Liver (tissue), 9 donors: Measurements from ENCODE around the gene LAD1. TPM values are rescaled to one million over a fixed set of nuclear protein-coding genes. Genes with fewer than 3 reads are reported as not detected.

Source experiments
- DNase-seq: peaks from one replicate; pipeline ENCODE4 v3.0.0-alpha.2; 2017; ENCODE audit warnings: low spot score
- H3K27ac ChIP-seq, 2 donors: one replicate each; pipeline ENCODE4 v1.7.0; 2013; ENCODE audit warnings: inconsistent platforms in 2 of 2, low read length in 2 of 2, control low read depth in 1 of 2, low read depth in 1 of 2, mild to moderate bottlenecking in 1 of 2
- H3K27me3 ChIP-seq, 4 donors: one replicate each; pipeline versions ENCODE4 v1.6.1 to v1.7.0; 2013; ENCODE audit warnings: low read length in 3 of 4, inconsistent platforms in 1 of 4, mild to moderate bottlenecking in 1 of 4, moderate library complexity in 1 of 4; ENCODE audit not compliant: control insufficient read depth in 4 of 4, insufficient read depth in 4 of 4
- H3K36me3 ChIP-seq, 4 donors: one replicate each; pipeline versions ENCODE4 v1.6.1 to v1.7.0; 2013; ENCODE audit warnings: low read length in 3 of 4, mild to moderate bottlenecking in 3 of 4, low read depth in 1 of 4, moderate library complexity in 1 of 4; ENCODE audit not compliant: control insufficient read depth in 4 of 4, insufficient read depth in 3 of 4
- H3K4me1 ChIP-seq, 4 donors: one replicate each; pipeline versions ENCODE4 v1.6.1 to v1.7.0; 2013; ENCODE audit warnings: low read length in 3 of 4, mild to moderate bottlenecking in 3 of 4, moderate library complexity in 1 of 4; ENCODE audit not compliant: control insufficient read depth in 4 of 4, insufficient read depth in 4 of 4
- H3K4me3 ChIP-seq, 3 donors: one replicate each; pipeline versions ENCODE4 v1.6.1 to v1.7.0; 2013; ENCODE audit warnings: low read length in 3 of 3, control low read depth in 1 of 3, low read depth in 1 of 3, mild to moderate bottlenecking in 1 of 3
- H3K9ac ChIP-seq, 2 donors: one replicate each; pipeline ENCODE4 v1.7.0; 2013; ENCODE audit warnings: low read length in 2 of 2, mild to moderate bottlenecking in 2 of 2, moderate library complexity in 2 of 2, control low read depth in 1 of 2, low read depth in 1 of 2
- H3K9me3 ChIP-seq, 4 donors: one replicate each; pipeline versions ENCODE4 v1.6.1 to v1.7.0; 2013; ENCODE audit warnings: low read length in 3 of 4; ENCODE audit not compliant: control insufficient read depth in 4 of 4
- ATF3 ChIP-seq: IDR thresholded peaks from 2 replicates; pipeline ENCODE4 v1.6.1; 2016; ENCODE audit warnings: antibody characterized with exemption
- EGR1 ChIP-seq, 2 donors: IDR thresholded peaks; 2 replicates each; pipeline ENCODE4 v1.6.1; 2016 to 2018; ENCODE audit warnings: antibody characterized with exemption in 2 of 2, low read depth in 2 of 2
- FOXA1 ChIP-seq: IDR thresholded peaks from 2 replicates; pipeline ENCODE4 v1.6.1; 2016; ENCODE audit warnings: antibody characterized with exemption
- FOXA2 ChIP-seq: IDR thresholded peaks from 2 replicates; pipeline ENCODE4 v1.6.1; 2016; ENCODE audit warnings: antibody characterized with exemption
- GABPA ChIP-seq, 2 donors: IDR thresholded peaks in 1 of 2; conservative IDR thresholded peaks in 1 of 2; 2 replicates each; pipeline ENCODE4 v1.6.1; 2016; ENCODE audit warnings: antibody characterized with exemption in 2 of 2, mild to moderate bottlenecking in 1 of 2, moderate library complexity in 1 of 2
- HNF4A ChIP-seq, 2 donors: conservative IDR thresholded peaks; 2 replicates each; pipeline ENCODE4 v1.6.1; 2016; ENCODE audit warnings: antibody characterized with exemption in 2 of 2, mild to moderate bottlenecking in 2 of 2
- JUND ChIP-seq, 2 donors: IDR thresholded peaks; 2 replicates each; pipeline ENCODE4 v1.6.1; 2016; ENCODE audit warnings: antibody characterized with exemption in 2 of 2
- NR2F2 ChIP-seq: IDR thresholded peaks from 2 replicates; pipeline ENCODE4 v1.6.1; 2016; ENCODE audit warnings: antibody characterized with exemption
- REST ChIP-seq: IDR thresholded peaks from 2 replicates; pipeline ENCODE4 v1.6.1; 2016; ENCODE audit warnings: antibody characterized with exemption, mild to moderate bottlenecking
- RXRA ChIP-seq, 2 donors: IDR thresholded peaks; 2 replicates each; pipeline ENCODE4 v1.6.1; 2017 to 2018; ENCODE audit warnings: antibody characterized with exemption in 2 of 2, mild to moderate bottlenecking in 1 of 2
- SP1 ChIP-seq: IDR thresholded peaks from 2 replicates; pipeline ENCODE4 v1.6.1; 2018; ENCODE audit warnings: antibody characterized with exemption, mild to moderate bottlenecking
- TAF1 ChIP-seq: conservative IDR thresholded peaks from 2 replicates; pipeline ENCODE4 v1.6.1; 2016; ENCODE audit warnings: antibody characterized with exemption, mild to moderate bottlenecking
- ZBTB33 ChIP-seq: IDR thresholded peaks from 2 replicates; pipeline ENCODE4 v1.6.1; 2016; ENCODE audit warnings: antibody characterized with exemption
- WGBS: extraction: QIAGEN DNeasy Blood & Tissue Kit; methylation state at CpG from one replicate; pipeline ENCODE4 v1.1.7; 2013; 5-methylcytosine and 5-hydroxymethylcytosine counted together
- polyA plus RNA-seq, 2 donors: library from polyadenylated mRNA; stranded (reverse) in 1 of 2; unstranded in 1 of 2; fragments of 200-250 nt in 1 of 2; fragments of >200 nt in 1 of 2; fragmentation: Nextera tagmentation in 1 of 2; extraction: Ambion mirVana in 1 of 2; gene quantifications; one replicate each; pipeline versions ENCODE4 v1.2.1 to v1.2.3, GENCODE V29; 2013 to 2015
- total RNA-seq, 2 donors: library from RNA; depleted of rRNA; stranded (reverse); fragments of >200 nt; gene quantifications; one replicate each; pipeline ENCODE4 v1.2.3, GENCODE V29; 2014
- TF ChIP-seq, protein P1 (sequence below): fragments of 150-350 bp; IDR thresholded peaks from 2 replicates; pipeline ENCODE4 v1.5.1; 2017; ENCODE audit warnings: improper control_type of control experiment, low read depth, low read length; ENCODE audit not compliant: missing input control
- TF ChIP-seq, protein P2 (sequence below): IDR thresholded peaks from 2 replicates; pipeline ENCODE4 v1.6.1; 2016; ENCODE audit warnings: antibody characterized with exemption
- donor health status: healthy.
- donor health status: healthy.
- donor health status: healthy.
- donor health status: healthy.
- donor health status: healthy.

LAD1 gene
- total and polyA plus RNA-seq, 4 donors = 3.4 to 13.7 (median 8.5) TPM

DNA sequence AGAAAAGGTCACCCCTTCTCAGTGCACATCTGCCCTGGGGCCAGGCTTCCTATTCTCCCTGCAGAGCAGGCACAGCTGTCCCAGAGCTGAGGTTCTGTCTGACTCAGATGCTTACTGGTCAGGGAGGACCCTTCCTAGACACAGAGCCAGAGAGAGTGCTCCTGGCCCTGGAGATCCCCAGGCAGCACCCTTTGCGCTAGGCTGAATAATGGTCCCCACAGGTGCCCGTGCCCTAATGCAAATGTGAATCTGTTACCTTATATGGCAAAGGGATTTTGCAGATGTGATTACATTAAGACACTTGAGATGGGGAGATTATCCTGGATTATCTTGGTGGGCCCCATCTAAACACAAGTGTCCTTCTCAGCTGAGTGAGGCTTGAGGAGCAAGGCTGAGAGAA lies 25.0 kb upstream of the LAD1 start:
- DNase-seq = no peak
- 97% methylated on average over 2 of the region's 2 CpGs for WGBS
- H3K4me1 ChIP-seq = no peaks in the 10 kb centered on the region
- no peaks in the 10 kb centered on the region for H3K36me3 ChIP-seq
- no peak overlapping the region for H3K9ac ChIP-seq
- H3K27me3 ChIP-seq = no peaks in the 10 kb centered on the region
- TF ChIP-seq JUND (IDR thresholded peaks at IDR 0.05) (no peak), FOXA1 (no peak), ATF3 (no peak), NR2F2 (no peak), REST (no peak), SP1 (no peak), TAF1 (no peak), RXRA (IDR thresholded peaks at IDR 0.05) (no peak), HNF4A (conservative IDR thresholded peaks at IDR 0.05) (no peak), EGR1 (IDR thresholded peaks at IDR 0.05; ENCODE audit: low read depth in 2 of 2) (no peak)
- TF ChIP-seq, protein P1, sequence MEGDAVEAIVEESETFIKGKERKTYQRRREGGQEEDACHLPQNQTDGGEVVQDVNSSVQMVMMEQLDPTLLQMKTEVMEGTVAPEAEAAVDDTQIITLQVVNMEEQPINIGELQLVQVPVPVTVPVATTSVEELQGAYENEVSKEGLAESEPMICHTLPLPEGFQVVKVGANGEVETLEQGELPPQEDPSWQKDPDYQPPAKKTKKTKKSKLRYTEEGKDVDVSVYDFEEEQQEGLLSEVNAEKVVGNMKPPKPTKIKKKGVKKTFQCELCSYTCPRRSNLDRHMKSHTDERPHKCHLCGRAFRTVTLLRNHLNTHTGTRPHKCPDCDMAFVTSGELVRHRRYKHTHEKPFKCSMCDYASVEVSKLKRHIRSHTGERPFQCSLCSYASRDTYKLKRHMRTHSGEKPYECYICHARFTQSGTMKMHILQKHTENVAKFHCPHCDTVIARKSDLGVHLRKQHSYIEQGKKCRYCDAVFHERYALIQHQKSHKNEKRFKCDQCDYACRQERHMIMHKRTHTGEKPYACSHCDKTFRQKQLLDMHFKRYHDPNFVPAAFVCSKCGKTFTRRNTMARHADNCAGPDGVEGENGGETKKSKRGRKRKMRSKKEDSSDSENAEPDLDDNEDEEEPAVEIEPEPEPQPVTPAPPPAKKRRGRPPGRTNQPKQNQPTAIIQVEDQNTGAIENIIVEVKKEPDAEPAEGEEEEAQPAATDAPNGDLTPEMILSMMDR = no peak
- no peaks in the 10 kb centered on the region for H3K9me3 ChIP-seq
- no peak overlapping the region for H3K27ac ChIP-seq
- H3K4me3 ChIP-seq = no peak overlapping the region

DNA sequence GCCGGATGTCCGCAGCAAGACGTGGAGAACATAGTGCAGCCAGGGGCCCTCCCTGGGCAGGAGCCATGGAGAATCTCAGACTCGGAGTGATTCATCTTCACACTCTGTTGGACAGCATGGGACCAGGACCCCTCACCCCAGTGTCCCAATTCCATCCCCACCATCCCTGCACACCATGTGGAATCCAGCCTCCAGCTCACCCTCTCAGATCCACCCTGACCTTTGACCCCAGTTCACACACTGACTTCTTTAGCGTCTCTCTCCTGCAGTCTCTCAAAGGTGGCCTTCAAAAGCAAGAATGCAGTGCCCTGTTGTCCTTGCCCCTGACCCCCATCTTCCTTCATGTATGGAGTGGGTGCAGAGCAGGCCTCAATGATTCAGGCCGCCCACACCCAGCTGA lies 24.5 kb upstream of the LAD1 start:
- no peak for DNase-seq
- Histone ChIP-seq H3K4me1 (no peaks in the 10 kb centered on the region), H3K27ac (no peak overlapping the region), H3K36me3 (no peaks in the 10 kb centered on the region), H3K4me3 (no peak overlapping the region), H3K9ac (no peak overlapping the region), H3K9me3 (no peaks in the 10 kb centered on the region), H3K27me3 (no peaks in the 10 kb centered on the region)
- TF ChIP-seq NR2F2 (no peak), EGR1 (IDR thresholded peaks at IDR 0.05; ENCODE audit: low read depth in 2 of 2) (no peak), FOXA1 (no peak), SP1 (no peak)
- 92% methylated on average over 6 of the region's 6 CpGs for WGBS

- Histone ChIP-seq H3K27ac (no peak overlapping the region), H3K27me3 (no peaks in the 10 kb centered on the region), H3K4me3 (no peak overlapping the region), H3K36me3 (no peaks in the 10 kb centered on the region), H3K9me3 (no peaks in the 10 kb centered on the region), H3K4me1 (no peaks in the 10 kb centered on the region), H3K9ac (no peak overlapping the region)
- no peak for DNase-seq
- 85% methylated on average over 6 of the region's 6 CpGs for WGBS
- TF ChIP-seq REST (no peak), GABPA (IDR thresholded peaks at IDR 0.05 in 1 of 2, conservative IDR thresholded peaks at IDR 0.05 in 1 of 2) (no peak), JUND (IDR thresholded peaks at IDR 0.05) (no peak), HNF4A (conservative IDR thresholded peaks at IDR 0.05) (no peak), EGR1 (IDR thresholded peaks at IDR 0.05; ENCODE audit: low read depth in 2 of 2) (no peak), FOXA2 (no peak), ZBTB33 (no peak), SP1 (no peak), FOXA1 (no peak)
- TF ChIP-seq, protein P2, sequence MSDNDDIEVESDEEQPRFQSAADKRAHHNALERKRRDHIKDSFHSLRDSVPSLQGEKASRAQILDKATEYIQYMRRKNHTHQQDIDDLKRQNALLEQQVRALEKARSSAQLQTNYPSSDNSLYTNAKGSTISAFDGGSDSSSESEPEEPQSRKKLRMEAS = no peak
Observed at GRCh38 chr1:201422436-201423030, 23.4 kb upstream of the LAD1 start.
